Naive thymus-derived CD8-positive, alpha-beta T cell (primary cell): Measurements from ENCODE around the gene CARS1. TPM values are rescaled to one million over a fixed set of nuclear protein-coding genes. Genes with fewer than 3 reads are reported as not detected.

Experiments
- ATAC-seq, 2 donors: fragments of 150-1000 bp; cut with Tn5 transposase in 1 of 2; sonication (Bioruptor Pico), chemical (Tn5 transposase) in 1 of 2; 1 replicate in 1 of 2; 2 replicates in 1 of 2; pipeline ENCODE4 v1.10.0; 2021; ENCODE audit warnings: mild to moderate bottlenecking in 2 of 2, moderate library complexity in 2 of 2
- POLR2A ChIA-PET: fragments of 350-600 bp; sonication (Branson Sonifier 250); formaldehyde crosslinking; loops from one replicate; lab custom pipeline; 2021; ENCODE audit warnings: antibody characterized with exemption; lab: Charles Lee
- DNase-seq, 10 donors: peaks; one replicate each; pipeline versions ENCODE4 v3.0.0 to v3.0.0-alpha.2; 2020 to 2022
- H3K27ac Mint-ChIP-seq, 10 donors: one replicate each; pipeline ENCODE4 v1.8.0; 2020 to 2022; ENCODE audit warnings: mild to moderate bottlenecking in 10 of 10, mixed read lengths in 10 of 10, moderate library complexity in 4 of 10, inconsistent platforms in 1 of 10
- H3K27me3 Mint-ChIP-seq, 5 donors: one replicate each; pipeline ENCODE4 v1.8.0; 2021 to 2022; ENCODE audit warnings: mixed read lengths in 5 of 5
- H3K36me3 Mint-ChIP-seq, 3 donors: one replicate each; pipeline ENCODE4 v1.8.0; 2020 to 2022; ENCODE audit warnings: mixed read lengths in 3 of 3, mild to moderate bottlenecking in 2 of 3, inconsistent platforms in 1 of 3
- H3K4me1 Mint-ChIP-seq, 4 donors: one replicate each; pipeline ENCODE4 v1.8.0; 2021 to 2022; ENCODE audit warnings: mixed read lengths in 4 of 4
- H3K4me3 Mint-ChIP-seq, 10 donors: one replicate each; pipeline ENCODE4 v1.8.0; 2020 to 2022; ENCODE audit warnings: mild to moderate bottlenecking in 10 of 10, mixed read lengths in 10 of 10, moderate library complexity in 6 of 10, inconsistent platforms in 1 of 10
- H3K9me3 Mint-ChIP-seq, 9 donors: one replicate each; pipeline ENCODE4 v1.8.0; 2020 to 2022; ENCODE audit warnings: mixed read lengths in 9 of 9, mild to moderate bottlenecking in 3 of 9, inconsistent platforms in 1 of 9, moderate library complexity in 1 of 9
- polyA plus RNA-seq, 3 donors: library from polyadenylated mRNA; unstranded; fragments of 300-500 nt; fragmentation: Illumina TruSeq; gene quantifications; one replicate each; pipeline ENCODE4 v1.2.3, GENCODE V29; 2021
- total RNA-seq, 8 experiments: library from RNA in 2 of 8; stranded (reverse) in 2 of 8; gene quantifications; one replicate each; pipeline ENCODE4 v1.2.3 and lab custom pipeline; 2021 to 2026

The CARS1 gene
- total and polyA plus RNA-seq, 5 experiments from 2014 or later = 31.4 to 131 (median 70.2) TPM

GRCh38 chr11:3094223-3094824 lies 37.1 kb upstream of the CARS1 start:
- Mint-ChIP-seq H3K4me3 (no peak overlapping the region), H3K36me3 (peaks cover 4 to 33% (median 9%) of the 10 kb centered on the region in 3 donors), H3K9me3 (no peaks in the 10 kb centered on the region), H3K4me1 (peaks cover 5 to 13% (median 10%) of the 10 kb centered on the region in 4 donors), H3K27me3 (peaks cover 0 to 4% (median 0%) of the 10 kb centered on the region in 5 donors), H3K27ac (no peak overlapping the region)
- POLR2A ChIA-PET = no interaction called here
- DNase-seq (no peak), ATAC-seq (no peak)

GRCh38 chr11:3093281-3094191 lies 36.3 kb upstream of the CARS1 start:
- Mint-ChIP-seq H3K9me3 (no peaks in the 10 kb centered on the region), H3K4me3 (no peak overlapping the region), H3K4me1 (peaks cover 0 to 7% (median 5%) of the 10 kb centered on the region in 4 donors), H3K27me3 (peaks cover 0 to 4% (median 0%) of the 10 kb centered on the region in 5 donors), H3K27ac (no peak overlapping the region), H3K36me3 (peaks cover 4 to 27% (median 10%) of the 10 kb centered on the region in 3 donors)
- ATAC-seq (no peak), DNase-seq (no peak)
- POLR2A ChIA-PET = no interaction called here

GRCh38 chr11:3092603-3093141 lies 35.4 kb upstream of the CARS1 start:
- peaks cover 4 to 27% (median 10%) of the 10 kb centered on the region in 3 donors for H3K36me3 Mint-ChIP-seq
- H3K27me3 Mint-ChIP-seq = peaks cover 0 to 4% (median 0%) of the 10 kb centered on the region in 5 donors
- peaks cover 0 to 5% (median 3%) of the 10 kb centered on the region in 4 donors for H3K4me1 Mint-ChIP-seq
- DNase-seq (no peak), ATAC-seq (no peak)
- POLR2A ChIA-PET = no interaction called here
- no peak overlapping the region for H3K4me3 Mint-ChIP-seq
- H3K9me3 Mint-ChIP-seq = no peaks in the 10 kb centered on the region
- peak overlapping the region in 1 of 10 donors; percentile 29 for H3K27ac Mint-ChIP-seq

GRCh38 chr11:3091846-3092602 lies 34.8 kb upstream of the CARS1 start:
- POLR2A ChIA-PET = interaction anchor here (0.8 to 2.4 kb wide), 3 partner anchors 55 to 117 kb away, joined by 5 to 8 read pairs (median 6); no protein-coding TSS in a partner anchor
- Mint-ChIP-seq H3K27ac (peak overlapping the region in 1 of 10 donors; percentile 15), H3K4me1 (peaks cover 0 to 3% (median under 1%) of the 10 kb centered on the region in 4 donors), H3K9me3 (no peaks in the 10 kb centered on the region), H3K4me3 (no peak overlapping the region), H3K36me3 (peaks cover 4 to 27% (median 7%) of the 10 kb centered on the region in 3 donors), H3K27me3 (peaks cover 0 to 4% (median 0%) of the 10 kb centered on the region in 5 donors)
- DNase-seq (peak; percentile 39 to 81 (median 66)), ATAC-seq (peak; percentile 70 to 92)

GRCh38 chr11:3091081-3091845 lies 34.0 kb upstream of the CARS1 start:
- peak overlapping the region in 2 of 10 donors; percentile 15 to 61 for H3K27ac Mint-ChIP-seq
- H3K9me3 Mint-ChIP-seq = no peaks in the 10 kb centered on the region
- peaks cover 0 to 3% (median under 1%) of the 10 kb centered on the region in 4 donors for H3K4me1 Mint-ChIP-seq
- no peak for DNase-seq
- no peak for ATAC-seq
- peaks cover 4 to 25% (median 5%) of the 10 kb centered on the region in 3 donors for H3K36me3 Mint-ChIP-seq
- POLR2A ChIA-PET = interaction anchor here (0.6 to 2.4 kb wide), 5 partner anchors 19 to 116 kb away, joined by 3 to 8 read pairs (median 5); no protein-coding TSS in a partner anchor
- H3K27me3 Mint-ChIP-seq = peaks cover 0 to 4% (median 0%) of the 10 kb centered on the region in 5 donors
- H3K4me3 Mint-ChIP-seq = no peak overlapping the region

- Mint-ChIP-seq H3K4me3 (no peak overlapping the region), H3K27me3 (no peaks in the 10 kb centered on the region), H3K4me1 (peaks cover 0 to 3% (median under 1%) of the 10 kb centered on the region in 4 donors), H3K27ac (peak overlapping the region in 2 of 10 donors; percentile 7 to 61), H3K36me3 (peaks cover 0 to 16% (median 3%) of the 10 kb centered on the region in 3 donors), H3K9me3 (no peaks in the 10 kb centered on the region)
- POLR2A ChIA-PET = interaction anchor here (0.6 to 2.4 kb wide), 6 partner anchors 18 to 539 kb away, joined by 3 to 8 read pairs (median 4); no protein-coding TSS in a partner anchor
- no peak for ATAC-seq
- DNase-seq = no peak
These were observed 33.1 kb upstream of the CARS1 start for GRCh38 chr11:3090096-3090901.

- Mint-ChIP-seq H3K4me1 (peaks cover 0 to 3% (median under 1%) of the 10 kb centered on the region in 4 donors), H3K4me3 (no peak overlapping the region), H3K9me3 (no peaks in the 10 kb centered on the region), H3K27me3 (no peaks in the 10 kb centered on the region), H3K36me3 (peaks cover 0 to 9% (median 3%) of the 10 kb centered on the region in 3 donors), H3K27ac (no peak overlapping the region)
- DNase-seq = no peak
- ATAC-seq = no peak
- POLR2A ChIA-PET = interaction anchor here (0.6 to 0.8 kb wide), 2 partner anchors 69 to 108 kb away, joined by 3 read pairs; no protein-coding TSS in a partner anchor
These were observed 32.2 kb upstream of the CARS1 start for GRCh38 chr11:3089236-3090061.

- DNase-seq (no peak), ATAC-seq (no peak)
- Mint-ChIP-seq H3K4me3 (no peak overlapping the region), H3K9me3 (no peaks in the 10 kb centered on the region), H3K4me1 (peaks cover 0 to 3% (median under 1%) of the 10 kb centered on the region in 4 donors), H3K27ac (peak overlapping the region in 1 of 10 donors; percentile 59), H3K27me3 (no peaks in the 10 kb centered on the region), H3K36me3 (peaks cover 0 to 7% (median 3%) of the 10 kb centered on the region in 3 donors)
- POLR2A ChIA-PET = interaction anchor here (0.6 to 1.1 kb wide), 2 partner anchors 30 to 107 kb away, joined by 3 read pairs; no protein-coding TSS in a partner anchor
These were observed 31.6 kb upstream of the CARS1 start for GRCh38 chr11:3088806-3089205.

- no peak for ATAC-seq
- H3K27me3 Mint-ChIP-seq = peaks cover 0 to 2% (median 0%) of the 10 kb centered on the region in 5 donors
- DNase-seq = no peak
- peak overlapping the region in 1 of 10 donors; percentile 59 for H3K27ac Mint-ChIP-seq
- H3K36me3 Mint-ChIP-seq = peaks cover 0 to 5% (median 3%) of the 10 kb centered on the region in 3 donors
- H3K4me1 Mint-ChIP-seq = peaks cover 0 to 3% (median under 1%) of the 10 kb centered on the region in 4 donors
- no peak overlapping the region for H3K4me3 Mint-ChIP-seq
- H3K9me3 Mint-ChIP-seq = no peaks in the 10 kb centered on the region
- POLR2A ChIA-PET = interaction anchor here (0.6 to 1.1 kb wide), 3 partner anchors 10 to 555 kb away, joined by 3 to 5 read pairs (median 3); no protein-coding TSS in a partner anchor
These were observed 30.9 kb upstream of the CARS1 start for GRCh38 chr11:3087821-3088800.
